Stimulated activated CD4-positive, alpha-beta T cell treated with anti-CD3 and anti-CD28 coated beads, Interleukin-2, amount 100 ng/mL, for 4 hours (primary cell): ENCODE results near the gene TBC1D7.

ENCODE experiments used
- DNase-seq: peaks from one replicate; pipeline ENCODE4 v3.0.0-alpha.2; 2020; ENCODE audit warnings: low read depth

Gene TBC1D7

DNA sequence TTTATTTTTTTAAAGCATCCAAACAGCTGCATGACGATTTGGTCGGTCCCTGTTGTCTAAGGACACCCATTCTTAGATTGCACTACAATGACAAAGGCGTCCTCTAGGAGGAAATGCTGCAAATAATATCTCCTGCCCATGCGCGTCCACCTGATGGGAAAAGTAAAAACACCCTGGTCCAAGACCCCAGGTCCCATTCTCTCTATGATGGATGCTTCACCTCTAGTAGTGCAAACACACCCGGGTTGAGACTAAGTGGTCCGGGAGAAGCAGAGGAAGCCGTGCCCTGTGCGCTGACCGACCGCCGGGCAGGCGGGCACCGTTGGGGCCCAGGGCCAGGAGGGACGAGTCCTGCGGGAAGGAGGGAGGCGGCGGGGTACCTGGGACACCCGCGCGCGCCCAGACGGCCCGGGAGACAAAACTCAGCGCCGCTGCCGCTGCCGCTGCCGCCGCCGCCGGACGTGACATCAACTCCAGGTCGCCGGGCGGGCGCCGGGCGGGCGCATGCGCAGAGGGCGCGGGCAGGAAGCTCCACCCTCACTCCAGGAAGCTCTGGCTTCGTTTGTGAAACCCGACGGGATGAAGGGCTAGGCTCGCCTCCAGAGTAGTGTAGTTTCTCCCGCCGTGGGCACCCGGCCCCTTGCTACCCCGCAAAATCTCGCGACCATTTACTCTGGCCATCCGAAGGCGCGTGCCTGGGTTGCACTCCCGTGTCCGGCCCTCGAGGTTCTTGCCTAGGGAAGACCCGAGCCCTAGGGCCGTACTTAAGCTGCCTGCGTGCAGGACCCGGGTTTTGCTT, at the start of gene TBC1D7:
Gene TBC1D7, minus strand, starts transcription at position 462 of the 799 bp plus-strand sequence. CDS start 1,639 bp downstream, outside the sequence.
- peak; percentile 89 for DNase-seq

DNA sequence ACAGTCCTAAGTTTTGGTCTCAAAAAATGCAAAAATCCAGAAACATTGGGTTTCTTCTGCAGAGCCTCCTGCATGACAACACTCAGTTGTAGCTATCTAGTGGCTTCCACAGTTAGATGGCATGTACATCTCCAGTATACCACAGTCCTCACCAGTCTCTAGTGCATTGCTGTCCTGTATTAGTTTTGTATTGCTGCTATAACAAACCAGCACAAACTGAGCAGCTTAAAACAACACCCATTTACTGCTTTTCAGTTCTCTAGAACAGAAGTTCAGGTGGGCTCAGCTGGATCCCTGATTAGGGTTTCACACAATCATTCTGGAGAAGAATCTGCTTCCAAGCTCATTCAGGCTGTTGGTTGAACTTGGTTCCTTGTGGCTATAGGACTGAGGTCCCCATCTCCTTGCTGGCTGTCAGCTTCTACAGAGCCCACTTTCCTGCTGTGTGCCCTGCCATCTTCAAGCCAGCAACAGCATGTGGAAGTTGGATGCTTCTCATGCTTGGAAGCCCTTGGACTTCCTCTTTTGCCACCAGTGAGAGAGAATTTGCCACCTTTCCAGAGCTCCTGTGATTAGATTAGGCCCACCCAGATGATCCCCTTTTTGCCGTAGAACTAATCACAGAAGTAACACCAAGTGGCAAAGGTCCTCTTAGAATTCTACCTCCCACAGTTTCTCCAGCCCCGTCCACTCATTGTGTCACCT, 48.9 kb upstream of the TBC1D7 start:
- no peak for DNase-seq

DNA sequence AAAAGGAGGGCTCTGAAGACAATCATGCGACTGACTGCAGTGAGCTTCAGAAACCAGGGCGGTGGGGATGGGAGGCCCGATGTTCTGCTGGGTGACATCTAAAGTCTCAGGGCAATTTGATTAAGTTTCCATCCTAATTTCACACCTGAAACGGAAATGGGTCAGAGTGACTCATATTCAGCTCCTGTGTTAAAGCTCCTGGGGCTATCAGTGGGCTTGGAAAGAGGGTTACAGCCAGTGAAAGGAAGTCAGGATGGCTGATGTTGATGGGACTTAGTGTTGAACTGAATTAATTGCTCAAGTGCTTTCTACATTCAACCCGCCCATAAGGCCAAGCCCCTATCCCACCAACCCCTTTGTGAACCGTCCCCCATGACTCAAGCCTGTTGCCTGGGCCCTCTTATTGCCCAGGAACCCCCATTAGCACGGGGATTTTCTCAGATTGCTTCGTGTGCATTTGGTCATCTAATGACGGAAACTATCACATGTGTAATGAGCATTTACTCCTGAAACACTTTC, 47.1 kb upstream of the TBC1D7 start:
- DNase-seq = no peak

DNA sequence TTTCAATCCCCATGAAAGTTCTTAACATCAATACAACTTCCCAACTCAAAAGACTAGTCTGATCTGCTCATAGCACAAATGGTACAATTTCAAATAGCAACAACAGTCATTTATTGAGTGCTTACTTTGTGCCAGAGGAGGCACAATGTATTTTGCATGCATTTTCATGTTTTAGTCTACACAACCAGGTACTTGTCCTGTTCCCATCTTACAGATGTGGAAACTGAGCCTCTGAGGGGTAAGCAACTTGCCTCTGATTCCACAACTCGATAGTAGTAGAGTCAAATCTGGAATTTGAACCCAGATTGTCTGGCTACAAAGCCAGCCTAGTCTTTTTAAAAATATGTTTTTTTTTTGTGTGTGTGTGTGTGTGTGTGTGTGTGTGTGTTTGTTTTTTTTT, 45.6 kb upstream of the TBC1D7 start:
- no peak for DNase-seq

DNA sequence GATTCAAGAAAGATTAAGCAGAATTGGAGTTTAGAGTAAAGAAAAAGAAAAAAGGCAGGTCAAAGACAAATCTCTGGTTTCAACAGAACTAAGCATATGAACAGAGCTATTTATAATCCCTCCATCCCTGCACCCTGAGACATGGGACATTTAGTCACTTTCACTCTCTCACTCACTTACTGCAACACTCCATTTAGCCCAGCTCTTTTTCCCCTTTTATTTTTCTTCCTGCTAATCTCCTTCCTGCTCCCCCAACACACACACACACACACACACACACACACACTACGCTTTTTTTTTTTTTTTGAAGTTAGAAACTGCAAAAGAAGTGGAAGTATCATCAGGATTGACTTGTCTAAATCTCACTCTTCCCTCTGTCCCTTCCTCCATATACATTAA, 45.1 kb upstream of the TBC1D7 start:
- DNase-seq = no peak

DNA sequence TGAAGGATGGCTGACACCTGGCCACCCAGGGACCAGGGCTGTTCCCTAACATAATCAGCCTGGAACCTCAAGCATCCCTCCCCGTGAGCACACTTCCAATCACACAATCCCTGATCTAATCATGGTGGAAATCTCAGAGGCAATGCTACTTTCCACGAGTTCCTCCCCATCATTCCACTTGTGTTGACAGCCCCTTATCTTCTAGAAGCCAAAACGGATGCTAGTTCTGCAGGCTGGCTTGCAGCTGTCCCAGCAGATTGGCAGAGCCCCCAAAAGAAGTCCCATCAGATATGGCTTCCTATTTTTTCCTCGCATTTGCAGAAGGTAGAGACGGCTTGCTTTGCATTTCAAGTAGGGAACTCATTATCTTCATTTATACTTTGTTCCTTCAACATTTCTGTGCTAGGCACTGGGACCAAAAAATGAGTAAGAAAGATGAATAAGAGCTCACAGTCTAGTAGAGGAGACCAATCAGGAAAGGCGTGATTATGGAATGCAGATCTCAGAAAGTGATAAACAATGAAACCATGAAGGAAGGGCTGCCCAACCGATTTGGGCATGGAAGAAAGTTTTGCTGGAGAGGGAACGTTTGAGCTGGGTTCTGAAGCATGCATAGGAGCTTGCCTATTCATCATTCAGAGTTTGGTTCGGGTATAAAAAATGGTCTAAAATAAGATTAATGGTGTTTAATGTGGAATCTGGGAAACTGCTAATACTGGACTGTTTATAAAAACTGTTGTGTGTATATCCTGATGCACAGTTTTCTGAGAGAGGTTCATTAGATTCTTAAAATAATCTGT, 44.6 kb upstream of the TBC1D7 start:
- no peak for DNase-seq

DNA sequence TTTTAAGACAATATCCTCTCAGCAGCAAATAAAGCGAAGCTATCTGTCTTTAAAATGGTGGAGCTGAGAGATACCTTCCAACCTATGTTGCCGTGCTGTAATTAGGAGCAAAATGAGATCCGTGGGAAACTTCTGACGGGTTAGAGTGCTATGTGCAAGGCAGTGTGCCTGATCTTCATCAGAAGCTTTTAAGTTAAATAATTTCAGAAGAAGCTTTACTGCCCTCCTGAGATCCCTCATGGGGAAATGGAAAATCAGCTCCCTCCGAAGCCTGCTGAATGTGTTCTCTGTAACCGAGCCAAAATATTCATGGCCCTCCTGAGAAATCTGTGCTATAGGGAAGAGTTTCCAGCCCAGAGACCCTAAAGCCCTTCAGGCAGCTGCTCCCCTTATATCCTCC, 43.7 kb upstream of the TBC1D7 start:
- DNase-seq = no peak

DNA sequence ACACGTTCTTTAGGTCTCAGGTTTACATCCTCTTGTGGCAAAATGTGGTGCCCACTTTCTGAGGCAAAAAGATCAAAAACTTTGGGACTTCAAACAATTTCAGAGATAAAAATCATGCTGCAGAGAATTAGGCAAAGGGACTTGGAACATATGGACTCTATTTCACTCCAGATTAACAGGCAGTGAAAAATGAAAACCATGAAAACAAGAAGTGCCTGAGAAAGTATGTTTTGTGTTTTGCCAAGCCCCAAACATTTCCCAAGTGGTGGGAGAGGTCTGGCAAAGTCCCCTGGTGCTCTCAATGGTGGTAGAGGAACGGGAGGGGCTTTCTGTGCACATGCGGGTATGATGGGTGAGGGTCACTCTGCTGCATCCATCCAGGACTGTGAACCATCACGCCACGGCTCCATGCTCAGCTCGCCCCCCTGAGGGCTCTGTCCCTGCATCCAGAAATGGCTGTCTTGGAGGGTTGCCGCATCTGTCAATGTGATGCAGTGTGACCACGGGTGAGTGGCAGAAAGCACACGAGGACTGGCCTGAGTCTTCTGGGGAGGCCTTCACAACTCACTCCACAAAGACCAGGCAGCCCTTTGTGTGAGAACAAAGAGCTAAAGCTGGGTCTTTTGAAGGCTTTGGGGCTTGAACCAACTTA, 43.2 kb upstream of the TBC1D7 start:
- no peak for DNase-seq

DNA sequence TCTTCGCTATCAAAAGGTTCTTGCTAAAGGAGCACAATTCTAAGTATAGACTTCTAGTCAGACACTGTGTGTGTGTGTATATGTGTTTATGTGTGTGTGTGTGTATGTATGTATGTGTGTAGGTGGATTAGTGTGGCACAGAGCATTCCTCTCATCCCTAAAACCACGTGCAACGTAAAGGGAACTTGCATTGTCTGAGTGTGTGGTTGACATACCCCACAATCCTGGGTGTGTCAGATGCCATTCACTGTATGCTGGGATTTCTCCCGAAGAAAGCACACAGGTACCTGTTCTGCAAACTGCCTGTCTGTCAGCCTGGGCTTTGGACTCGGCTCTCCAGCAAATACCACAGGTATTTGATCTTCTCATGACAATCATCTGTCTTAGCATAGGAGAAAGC, 42.3 kb upstream of the TBC1D7 start:
- DNase-seq = no peak

DNA sequence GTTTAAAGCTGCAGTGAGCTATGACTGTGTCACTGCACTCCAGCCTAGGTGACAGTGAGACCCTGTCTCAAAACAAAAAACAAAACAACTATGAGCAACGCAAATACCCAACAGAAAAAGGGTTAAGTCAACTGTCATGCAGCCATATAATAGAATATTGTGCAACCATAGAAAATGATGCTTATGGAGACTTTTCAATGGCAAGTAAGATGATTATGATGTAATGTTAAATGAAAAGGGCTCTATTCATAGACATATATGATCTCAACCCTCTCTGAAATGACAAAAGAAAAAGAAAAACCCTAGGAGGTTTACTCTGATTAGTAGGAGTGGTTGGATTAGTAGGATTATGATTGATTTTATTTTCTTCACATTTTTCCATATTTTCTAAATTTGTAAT, 41.3 kb upstream of the TBC1D7 start:
- DNase-seq = no peak

DNA sequence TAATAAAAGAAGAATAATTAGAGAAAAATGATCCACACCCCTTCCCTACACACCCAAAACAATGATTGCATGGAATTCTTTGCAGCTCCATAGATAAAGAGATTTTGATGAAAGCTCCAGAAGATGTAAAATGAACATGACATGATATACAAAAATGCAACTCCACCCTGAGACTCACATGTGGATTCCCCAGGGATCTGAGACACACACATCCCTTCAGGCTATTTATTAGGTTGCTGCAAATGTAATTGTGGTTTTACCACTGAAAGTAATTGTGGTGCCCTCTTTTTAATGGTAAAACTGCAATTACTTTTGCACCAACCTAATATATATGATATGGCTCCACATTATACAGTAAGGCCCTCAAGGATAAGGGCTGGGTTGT, 40.4 kb upstream of the TBC1D7 start:
- no peak for DNase-seq

DNA sequence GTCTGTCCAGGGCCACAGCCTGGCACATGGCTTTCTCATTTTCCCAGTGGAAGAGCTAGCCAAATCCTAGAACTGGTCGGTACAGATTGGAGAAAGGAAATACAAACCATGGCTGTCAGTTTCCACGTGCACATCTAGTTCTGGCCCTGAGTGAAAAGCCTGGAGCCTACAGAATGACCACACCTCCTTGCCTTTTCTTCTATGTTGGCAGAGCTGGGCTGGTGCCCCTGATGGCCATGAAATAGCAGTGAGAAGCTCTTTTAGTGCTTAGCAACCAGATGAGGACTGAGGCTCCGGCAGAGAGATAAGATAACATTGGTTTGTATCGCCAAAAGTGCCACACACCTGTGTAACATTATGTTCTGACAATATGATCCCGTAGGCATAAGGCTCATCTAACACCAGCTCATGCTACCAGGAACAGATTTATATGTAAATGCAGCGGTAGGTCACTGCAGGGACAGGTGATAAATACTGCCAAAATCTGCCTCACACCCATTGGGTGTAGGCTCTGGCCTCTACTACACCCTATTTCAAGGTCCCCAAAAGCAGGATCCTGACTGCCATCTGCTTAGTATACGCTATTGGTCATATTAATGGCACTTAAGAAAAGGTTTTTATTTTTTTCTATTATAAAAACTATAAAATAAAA, 39.9 kb upstream of the TBC1D7 start:
- no peak for DNase-seq

DNA sequence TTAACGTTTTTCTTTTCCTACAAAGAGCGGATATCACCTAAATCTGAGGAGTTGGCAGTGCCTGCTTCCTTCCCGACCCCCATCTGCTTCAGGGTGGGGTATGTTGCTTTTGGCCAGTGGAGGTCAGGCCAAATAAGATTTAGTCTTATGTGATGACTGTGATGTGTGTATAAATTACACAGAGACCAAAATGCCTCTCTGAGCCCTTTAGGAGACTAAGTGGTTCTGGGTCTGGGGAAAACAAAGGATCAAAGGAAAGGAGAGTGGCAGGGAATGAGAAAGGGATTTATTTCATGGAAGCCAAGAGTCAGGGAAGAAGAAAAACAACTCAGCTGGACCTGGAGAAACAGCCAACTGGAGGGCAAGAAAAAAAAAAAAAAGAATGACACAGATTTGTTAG, 39.1 kb upstream of the TBC1D7 start:
- DNase-seq = no peak

DNA sequence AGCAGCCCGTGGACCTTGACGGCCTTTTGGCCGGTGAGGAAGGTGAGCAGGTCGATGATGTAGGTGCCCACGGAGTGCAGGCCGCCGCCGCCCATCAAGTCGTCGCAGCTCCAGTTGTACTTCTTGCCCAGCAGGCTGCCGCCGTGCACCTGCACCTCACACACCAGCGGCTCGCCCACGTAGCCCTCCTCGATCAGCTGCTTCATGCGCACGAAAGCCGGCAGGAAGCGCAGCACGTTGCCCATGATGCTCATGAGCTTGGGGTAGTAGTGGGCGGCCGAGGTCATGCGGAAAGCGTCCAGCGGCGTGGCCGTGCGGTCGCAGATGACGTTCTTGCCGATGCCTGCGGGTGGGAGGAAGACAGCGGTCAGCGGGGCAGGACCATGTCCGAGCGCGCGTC, 37.0 kb upstream of the TBC1D7 start:
- DNase-seq = no peak

DNA sequence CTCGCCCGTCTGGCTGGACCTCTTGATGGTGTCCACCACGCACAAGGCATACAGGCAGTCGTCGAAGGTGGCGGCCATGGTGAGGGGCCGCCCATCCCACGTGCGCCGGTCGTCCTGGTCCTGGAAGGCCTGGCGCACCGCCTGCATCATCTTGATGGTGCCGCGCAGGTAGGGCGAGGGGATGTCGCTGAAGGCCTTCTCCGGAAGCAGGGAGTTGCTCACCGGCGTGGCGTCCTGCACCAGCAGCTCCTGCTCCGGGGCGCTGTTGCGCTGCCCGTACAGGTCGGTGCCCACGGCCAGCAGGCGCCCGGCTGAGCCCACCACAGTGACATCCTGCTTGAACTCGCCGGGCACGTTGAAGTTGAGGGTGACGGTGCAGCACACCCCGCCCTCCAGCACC, 36.5 kb upstream of the TBC1D7 start:
- DNase-seq = no peak

DNA sequence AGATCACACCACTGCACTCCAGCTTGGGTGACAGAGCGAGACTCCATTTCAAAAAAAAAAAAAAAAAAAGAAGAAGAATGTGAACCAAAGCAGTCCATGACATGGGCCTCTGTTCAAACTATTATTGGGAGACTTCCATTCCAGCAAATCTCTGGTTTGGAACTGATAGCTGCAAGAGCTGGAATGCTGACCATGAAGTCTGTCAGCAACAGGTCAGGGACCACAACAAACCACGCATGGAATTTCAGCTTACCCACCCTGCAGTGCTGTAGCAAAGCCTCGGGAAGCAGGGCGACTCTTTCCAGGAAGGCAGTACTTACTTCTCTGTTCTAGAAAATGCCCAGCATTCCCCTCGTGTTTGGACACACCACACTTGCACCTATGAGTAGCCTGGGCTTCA, 34.1 kb upstream of the TBC1D7 start:
- DNase-seq = no peak

DNA sequence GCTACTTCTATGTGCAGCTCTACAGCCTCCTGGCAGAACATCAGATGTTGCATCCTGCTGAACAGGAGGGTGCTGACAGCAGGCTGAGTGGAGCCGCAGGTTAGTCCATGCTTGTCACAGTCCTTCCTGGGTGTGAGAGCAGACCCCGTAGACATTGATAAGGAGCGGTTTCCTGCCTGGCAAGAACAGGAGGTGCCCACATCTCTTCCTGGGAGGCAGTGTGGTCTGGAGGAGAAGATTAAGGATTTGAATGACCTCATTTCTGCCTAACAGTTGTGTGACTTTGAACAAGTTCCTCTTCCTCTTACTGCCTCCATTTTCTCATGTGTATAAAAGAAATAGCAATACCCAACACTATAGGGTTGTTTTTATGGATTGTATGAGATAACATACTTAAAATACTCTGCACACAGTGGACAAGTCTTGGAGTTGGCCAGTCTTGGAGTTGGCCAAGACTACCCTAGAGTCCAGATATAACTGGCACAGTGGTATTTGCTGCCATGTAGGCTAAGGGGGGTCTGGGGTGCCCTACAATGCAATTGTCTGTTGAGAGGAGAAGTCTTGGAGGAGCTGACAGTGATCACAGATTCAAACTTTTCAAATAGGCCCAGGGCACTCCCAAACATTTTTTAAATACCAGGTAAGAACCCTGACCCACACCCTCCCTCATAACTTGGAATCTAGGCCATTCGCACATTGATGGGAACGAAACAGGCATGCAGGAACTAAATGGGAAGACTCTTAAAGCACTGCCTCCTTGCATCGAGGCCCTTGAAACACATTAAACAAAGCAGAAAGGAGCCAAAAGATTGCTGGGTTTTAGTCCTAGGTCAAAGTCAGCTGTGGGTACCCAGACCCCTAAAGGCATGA, 32.6 kb upstream of the TBC1D7 start:
- no peak for DNase-seq

DNA sequence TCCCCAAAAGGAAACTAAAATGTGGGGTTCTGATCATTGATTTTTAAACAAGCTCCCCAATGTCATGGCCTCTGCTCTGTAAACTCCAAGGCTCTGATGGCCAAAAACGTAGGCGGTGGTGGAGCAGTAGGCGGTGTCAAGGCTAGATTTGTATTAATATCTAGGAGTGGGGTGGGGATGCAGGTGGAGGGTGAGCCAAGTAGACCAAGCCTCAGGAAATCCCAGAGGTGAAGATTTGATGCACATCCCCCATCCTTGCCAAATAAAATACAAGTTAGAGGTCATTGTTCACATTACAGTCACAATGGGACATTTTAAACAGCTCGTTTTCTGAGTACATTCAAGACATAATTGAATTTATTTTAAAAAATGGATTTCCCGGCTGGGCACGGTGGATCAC, 30.9 kb upstream of the TBC1D7 start:
- DNase-seq = no peak

DNA sequence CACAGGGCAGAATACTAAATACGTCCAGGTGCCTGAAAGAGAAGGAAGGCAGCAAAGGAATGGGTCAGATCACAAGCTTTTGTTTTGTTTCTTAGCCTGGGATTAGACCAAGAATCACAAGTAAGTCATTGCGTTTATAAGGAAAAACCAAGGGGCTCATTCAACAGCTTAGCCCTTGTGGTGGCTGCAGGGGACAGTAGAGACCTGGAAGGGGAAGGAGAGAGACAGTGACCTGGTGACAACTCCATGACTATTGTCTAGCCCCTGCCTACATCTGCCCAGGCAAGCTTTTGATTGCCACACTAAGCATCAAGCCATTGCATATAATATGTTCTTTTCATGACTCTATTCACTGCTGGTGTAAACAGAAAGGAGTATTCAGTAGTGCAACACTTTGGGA, 30.2 kb upstream of the TBC1D7 start:
- DNase-seq = no peak

DNA sequence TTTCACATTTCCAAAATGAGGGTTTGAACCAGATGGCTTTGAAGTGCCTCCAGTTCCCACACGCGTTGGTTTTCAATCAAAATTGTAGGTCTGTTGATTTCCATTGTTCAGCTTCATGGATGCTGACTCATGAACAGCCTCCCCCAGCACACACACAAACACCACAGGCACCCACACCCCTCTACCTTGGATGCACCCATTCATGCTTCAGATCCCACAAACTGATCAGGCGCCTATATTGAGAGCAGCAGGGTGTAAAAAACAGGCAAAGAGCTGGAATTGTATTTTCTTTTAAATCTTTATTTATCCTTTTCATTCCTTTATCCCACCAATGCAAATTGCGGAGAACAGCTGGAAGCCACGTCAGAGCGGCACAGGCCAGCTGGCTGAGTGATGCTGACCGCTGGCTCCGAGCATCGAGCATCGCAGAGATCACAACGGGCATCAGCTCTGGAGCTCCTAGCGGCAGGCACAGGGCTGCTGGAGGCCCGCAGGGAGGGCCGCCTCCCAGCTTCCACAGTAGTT, 29.3 kb upstream of the TBC1D7 start:
- DNase-seq = no peak
